ENCODE measurements around the gene ZBTB20.
A peak's percentile ranks its signal among the peaks of the same experiment; 100 is the strongest.

The ZBTB20 gene

GRCh38 chr3:114439284-114439683, 707.8 kb downstream of the ZBTB20 start:
- DNase-seq (ENCODE audit: low read depth), result no peak

- no peak for DNase-seq (ENCODE audit: low read depth)
These were observed 709.2 kb downstream of the ZBTB20 start for GRCh38 chr3:114437897-114438296.

DNA sequence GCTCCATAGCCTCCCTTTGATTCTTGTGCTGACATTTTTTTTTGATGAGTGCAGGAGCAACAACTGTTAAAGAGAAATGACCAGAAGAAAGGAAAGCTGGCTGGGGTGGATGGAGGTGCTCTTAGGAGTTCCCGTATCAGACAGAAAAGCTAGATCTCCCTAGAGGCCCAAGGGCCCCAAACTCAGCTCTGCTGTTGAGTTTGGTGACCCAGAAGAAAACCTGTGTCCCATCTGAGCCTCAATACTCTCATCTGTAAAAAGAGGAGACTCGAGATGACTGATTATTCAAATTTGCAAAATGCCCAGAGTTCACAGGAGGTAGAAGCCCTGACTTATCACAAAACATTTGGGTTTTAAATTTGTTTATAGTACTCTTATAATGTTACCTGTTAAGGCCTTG, 710.9 kb downstream of the ZBTB20 start:
- DNase-seq (ENCODE audit: low read depth), result no peak

- no peak for DNase-seq (ENCODE audit: low read depth)
These were observed 711.5 kb downstream of the ZBTB20 start for GRCh38 chr3:114435386-114436115.

- DNase-seq (ENCODE audit: low read depth), result no peak
These were observed 714.8 kb downstream of the ZBTB20 start for GRCh38 chr3:114432310-114432709.

DNA sequence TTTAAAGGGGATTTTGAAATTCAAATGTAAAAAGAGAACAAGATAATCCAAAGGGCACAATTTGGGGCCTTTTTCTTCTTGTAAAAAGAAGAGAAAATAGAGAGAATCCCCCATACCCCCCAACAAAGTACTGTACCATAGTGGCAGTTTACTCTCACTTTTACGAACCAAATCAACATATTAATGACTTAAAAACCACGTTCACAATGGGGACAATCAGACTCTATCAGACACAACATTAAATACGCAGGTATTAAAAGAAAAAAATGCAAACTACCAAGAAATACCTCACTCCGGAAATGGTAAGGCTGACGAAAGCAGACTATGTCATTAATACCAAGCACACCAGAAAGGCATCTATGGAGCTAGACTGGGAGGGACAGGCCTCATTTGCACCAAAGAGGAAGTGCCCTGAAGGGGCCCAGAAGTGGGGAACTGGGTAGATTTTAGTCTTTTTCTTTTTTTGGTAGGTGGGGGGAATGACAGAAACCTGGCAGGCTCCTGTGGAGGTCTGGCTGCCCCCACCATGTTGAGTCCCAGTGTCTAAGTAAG, 719.0 kb downstream of the ZBTB20 start:
- DNase-seq (ENCODE audit: low read depth), result no peak

DNA sequence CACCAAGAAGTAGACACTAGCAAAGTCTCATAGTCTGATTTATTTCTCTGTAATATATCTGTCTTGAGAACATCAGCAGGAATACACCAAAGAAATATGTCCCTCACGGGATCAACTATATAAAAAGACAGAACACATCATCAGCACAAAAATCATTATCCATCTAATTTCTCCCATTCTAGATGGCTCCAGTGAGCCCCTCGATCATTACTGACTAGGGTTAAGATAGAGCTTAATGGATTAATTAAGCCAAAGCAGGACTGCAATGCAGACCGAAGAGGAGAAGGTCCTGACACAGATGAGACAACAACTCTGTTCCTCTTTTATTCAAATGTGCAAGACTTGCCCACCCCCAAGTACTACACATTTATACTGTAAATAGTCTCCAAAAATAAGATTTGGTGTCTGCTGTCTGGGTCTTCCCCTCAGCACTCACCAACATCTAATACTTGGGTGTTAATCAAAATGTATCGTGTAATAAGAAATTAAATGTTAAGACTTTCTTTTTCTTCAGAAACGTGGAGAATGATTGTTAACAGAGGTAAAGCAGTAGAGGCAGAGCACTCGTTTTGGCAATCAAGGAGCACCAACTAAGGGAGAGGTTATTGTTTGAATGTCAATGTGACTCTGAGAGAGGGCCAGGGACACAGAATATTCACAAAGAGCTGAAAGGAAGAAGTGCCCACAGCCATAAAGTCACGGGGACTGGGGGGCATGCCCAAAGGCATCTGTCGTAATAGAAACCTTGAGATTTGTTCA, 719.6 kb downstream of the ZBTB20 start:
- DNase-seq (ENCODE audit: low read depth), result no peak

GRCh38 chr3:114424337-114424736, 722.8 kb downstream of the ZBTB20 start:
- no peak for DNase-seq (ENCODE audit: low read depth)

DNA sequence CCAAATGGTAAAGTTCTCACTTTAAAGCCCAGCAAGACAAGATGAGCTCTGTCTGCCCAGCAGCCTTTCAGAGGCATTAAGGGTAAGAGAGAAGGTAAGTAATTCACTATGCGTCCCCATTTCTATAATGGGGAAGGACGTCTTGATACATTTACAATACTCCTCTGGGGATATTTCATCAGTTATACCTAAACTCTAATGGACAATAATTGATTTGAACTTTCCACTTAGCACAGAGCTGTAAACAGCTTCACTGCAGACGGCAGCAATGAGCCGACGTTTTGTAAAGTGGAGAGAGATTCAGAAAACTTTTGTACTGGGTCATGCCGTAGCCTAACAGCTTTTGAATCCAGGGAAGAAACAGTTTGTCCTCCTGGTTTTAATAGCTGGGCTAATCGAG, 725.9 kb downstream of the ZBTB20 start:
- no peak for DNase-seq (ENCODE audit: low read depth)

DNA sequence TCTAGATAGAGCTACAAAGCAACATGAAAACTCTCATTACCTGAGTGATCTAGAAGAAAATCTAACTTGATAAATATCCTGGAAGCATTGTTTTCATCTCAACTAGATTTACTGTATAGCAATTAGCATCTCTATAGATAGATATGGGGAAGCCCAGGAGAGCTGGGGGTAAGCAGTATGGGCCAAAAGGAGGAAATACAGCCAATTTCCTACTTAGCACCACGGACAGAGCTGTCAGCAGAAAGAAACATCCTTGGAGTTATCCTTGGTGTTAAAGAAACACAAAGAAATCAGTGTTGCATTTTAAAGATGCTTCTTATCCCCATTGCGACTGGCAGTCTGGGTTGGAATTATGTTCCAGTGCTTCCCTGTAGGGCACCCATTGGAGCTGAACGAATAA, 727.0 kb downstream of the ZBTB20 start:
- DNase-seq (ENCODE audit: low read depth), result no peak

DNA sequence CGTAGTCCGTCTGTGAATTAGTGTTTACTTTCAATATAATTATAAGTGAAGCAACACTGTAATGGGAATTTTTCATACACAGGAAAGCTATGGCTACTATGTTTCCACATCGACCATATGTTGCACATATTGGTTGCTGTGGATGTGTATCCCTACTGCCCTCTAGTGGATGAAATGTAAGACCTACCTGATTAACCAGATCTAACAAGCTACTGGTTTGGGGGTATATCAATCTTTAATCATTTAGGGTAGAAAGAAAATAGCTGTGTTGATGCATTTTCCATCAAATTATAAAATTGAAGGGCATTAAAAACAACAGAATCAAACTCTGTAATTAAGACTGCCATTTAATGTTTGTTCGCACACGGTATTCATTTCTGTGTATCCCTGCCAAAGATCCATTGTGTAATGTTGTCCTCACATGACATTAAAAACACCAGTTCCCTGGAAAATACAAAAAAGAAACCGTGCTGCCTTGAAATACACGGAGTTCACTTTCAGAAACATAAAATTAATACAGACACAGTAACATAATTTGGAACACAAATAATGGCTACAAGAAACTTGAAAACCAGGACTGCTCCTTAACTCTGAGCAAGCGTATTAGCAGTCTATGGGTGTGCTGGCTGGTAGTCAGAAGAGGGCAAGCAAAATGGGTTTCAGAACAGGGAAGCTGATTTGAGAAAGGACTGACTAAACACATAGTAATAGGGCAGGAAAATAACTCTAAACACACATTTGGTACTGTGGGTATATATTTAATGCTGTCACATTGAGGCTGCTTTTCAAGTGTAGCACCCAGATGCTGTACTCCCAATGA, 728.2 kb downstream of the ZBTB20 start:
- peak; percentile 0 for DNase-seq (ENCODE audit: low read depth)

GRCh38 chr3:114418107-114418506, 729.0 kb downstream of the ZBTB20 start:
- no peak for DNase-seq (ENCODE audit: low read depth)

- DNase-seq (ENCODE audit: low read depth), result no peak
These were observed 729.4 kb downstream of the ZBTB20 start for GRCh38 chr3:114417675-114418074.

DNA sequence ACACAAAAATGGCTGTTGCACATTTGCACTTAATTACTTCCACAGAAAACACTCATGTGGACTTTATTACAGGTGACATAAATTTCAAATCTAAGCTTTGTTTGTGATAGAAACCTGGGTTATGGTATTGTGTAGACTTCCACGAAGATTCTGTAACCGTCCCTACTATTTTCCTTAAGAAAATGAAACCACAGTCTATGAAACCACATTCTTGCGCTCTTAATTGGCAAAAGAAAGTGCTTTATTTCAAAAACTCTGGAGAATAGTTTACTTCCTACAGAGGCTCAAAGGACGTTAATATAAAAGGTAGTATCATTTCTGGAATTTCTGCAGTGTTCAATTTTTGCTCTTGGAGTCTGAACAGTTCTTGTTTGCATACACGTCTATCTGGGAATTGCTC, 729.8 kb downstream of the ZBTB20 start:
- no peak for DNase-seq (ENCODE audit: low read depth)

DNA sequence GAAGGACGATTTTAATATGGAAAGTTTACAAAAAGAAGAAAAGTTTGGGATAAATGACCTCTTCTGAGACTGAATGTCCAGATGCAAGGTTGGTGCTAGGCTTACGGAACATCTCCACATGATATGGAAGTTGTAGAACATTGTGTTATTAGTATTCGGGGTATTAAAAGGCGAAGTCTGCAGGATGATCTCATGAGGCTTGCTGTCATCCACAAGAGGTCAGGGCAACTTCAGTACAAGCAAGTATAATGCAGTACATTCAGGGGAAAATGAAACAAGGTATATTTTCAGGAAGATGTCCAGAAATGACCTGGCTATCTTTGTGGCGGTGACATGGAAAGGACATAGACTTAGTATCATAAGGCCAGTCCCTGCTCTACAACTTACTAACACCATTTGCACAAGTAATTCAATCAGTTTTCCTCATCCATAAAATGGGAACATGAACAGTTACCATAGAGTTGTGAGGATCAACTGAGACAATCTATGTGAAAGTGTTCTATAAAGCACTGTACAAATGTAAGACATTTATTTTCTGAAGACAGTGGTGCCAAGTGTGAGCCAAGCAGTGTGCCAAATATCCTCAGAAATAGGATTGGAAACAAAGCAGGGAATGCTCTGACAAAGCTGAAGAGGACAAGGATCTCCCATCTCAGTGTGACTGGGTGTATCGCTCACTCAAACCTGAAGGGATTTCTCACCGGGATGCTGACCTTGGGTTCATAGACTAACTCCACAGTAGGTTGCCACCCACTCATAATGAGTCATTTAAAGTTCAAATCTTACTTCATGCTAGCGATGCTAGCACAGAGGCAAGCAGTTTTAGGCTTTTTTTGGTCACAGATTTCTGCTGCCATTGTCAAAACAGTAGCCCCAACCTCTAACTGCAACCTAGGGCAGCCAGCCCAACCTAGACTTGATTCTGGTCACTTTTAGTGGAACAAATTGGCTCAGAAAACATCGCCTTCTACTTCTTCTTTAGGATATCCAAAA, 735.0 kb downstream of the ZBTB20 start:
- no peak for DNase-seq (ENCODE audit: low read depth)

- no peak for DNase-seq (ENCODE audit: low read depth)
These were observed 735.9 kb downstream of the ZBTB20 start for GRCh38 chr3:114411190-114411668.

DNA sequence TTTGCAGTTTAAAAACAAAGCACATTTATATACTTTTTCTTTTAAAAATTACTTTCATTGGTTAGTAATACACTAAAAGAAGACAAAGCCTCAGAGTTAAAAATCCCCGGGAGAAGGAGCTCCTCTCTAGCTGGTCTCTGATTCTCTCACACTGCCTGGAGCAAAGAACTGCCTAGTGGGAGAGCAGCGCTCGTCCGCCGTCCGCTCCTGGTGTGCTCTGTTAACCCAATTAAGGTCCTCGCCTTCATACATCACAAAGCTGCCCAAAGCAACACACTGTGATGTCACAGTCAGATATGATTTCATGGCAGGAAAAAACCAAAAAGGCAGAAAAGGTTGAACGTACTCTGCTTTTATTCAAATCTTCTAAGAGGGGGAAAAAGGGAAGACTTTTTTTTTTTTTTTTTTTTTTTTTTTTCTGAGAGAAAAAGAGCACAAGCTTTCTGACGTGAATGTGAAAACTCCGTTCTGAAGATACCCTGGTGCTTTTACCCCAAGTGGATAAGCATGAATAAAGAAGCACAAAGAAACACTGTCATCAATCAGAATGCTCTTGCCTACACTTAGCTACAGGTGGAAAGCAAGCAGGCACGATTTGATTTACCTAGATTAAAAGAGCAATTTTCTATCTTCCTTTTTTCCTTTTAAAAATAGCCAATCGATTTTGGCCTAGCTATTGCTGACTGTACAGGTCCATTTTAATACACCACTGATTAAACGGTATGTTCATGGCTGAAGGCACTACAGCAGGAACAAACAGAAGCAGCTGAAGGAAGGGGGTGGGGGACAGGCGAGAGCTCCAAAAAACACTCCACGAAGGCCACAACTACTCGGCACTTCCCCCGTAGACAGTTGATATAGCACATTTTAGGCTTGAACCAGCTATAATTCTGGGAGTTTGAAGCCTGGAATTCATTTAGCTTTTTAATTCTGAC, 738.1 kb downstream of the ZBTB20 start:
- DNase-seq (ENCODE audit: low read depth), result no peak

DNA sequence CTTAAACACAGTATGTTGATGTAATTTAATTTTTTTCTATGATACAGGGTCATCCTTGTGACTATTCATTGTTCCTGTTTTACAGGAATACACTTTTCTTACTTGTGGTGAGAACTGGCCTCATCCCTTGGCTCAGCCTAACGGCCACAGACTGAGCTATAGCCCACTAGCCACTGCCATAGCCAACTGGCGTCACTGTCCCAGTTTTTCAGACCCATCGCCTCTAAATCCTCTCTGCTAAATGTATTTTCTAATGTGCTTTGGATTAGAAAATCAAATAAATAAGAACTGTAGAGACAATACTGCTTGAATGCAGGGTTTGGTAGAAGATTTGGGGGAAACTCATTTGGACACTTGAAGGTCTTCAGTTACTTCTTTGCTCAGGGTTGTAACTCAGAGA, 740.2 kb downstream of the ZBTB20 start:
- DNase-seq (ENCODE audit: low read depth), result no peak

- DNase-seq (ENCODE audit: low read depth), result no peak
These were observed 740.8 kb downstream of the ZBTB20 start for GRCh38 chr3:114406286-114406685.

Measured in stimulated activated CD4-positive, alpha-beta T cell treated with anti-CD3 and anti-CD28 coated beads, Interleukin-2, amount 100 ng/mL, for 4 hours (primary cell).